Activated naive CD8-positive, alpha-beta T cell treated with anti-CD3 and anti-CD28 coated beads, Interleukin-2, amount 10 ng/mL, durations not matched to agents 7 days and 5 days (primary cell): ENCODE data around the gene TDRD12. TPM values are rescaled to one million over a fixed set of nuclear protein-coding genes. Genes with fewer than 3 reads are reported as not detected.
"Not testable (repeated sequence)": the region's sequence is repeated elsewhere in the genome, so short reads cannot be mapped to it uniquely, and the experiment has no call there.

ENCODE experiments used
- ATAC-seq: fragments of 150-1000 bp; cut with Tn5 transposase; one replicate; pipeline ENCODE4 v1.10.0; 2021; ENCODE audit warnings: low read depth, moderate library complexity
- POLR2A ChIA-PET: fragments of 350-600 bp; sonication (Branson Sonifier 250); formaldehyde crosslinking; loops from one replicate; lab custom pipeline; 2021; ENCODE audit warnings: antibody characterized with exemption; lab: Charles Lee
- DNase-seq: peaks from one replicate; pipeline ENCODE4 v3.0.0; 2021
- H3K27ac Mint-ChIP-seq: one replicate; pipeline ENCODE4 v1.8.0; 2022; ENCODE audit warnings: mild to moderate bottlenecking, mixed read lengths
- H3K27me3 Mint-ChIP-seq: one replicate; pipeline ENCODE4 v1.8.0; 2022; ENCODE audit warnings: mild to moderate bottlenecking, moderate library complexity, mixed read lengths
- H3K36me3 Mint-ChIP-seq: one replicate; pipeline ENCODE4 v1.8.0; 2021; ENCODE audit warnings: mild to moderate bottlenecking, mixed read lengths
- H3K4me1 Mint-ChIP-seq: one replicate; pipeline ENCODE4 v1.8.0; 2021; ENCODE audit warnings: mixed read lengths
- H3K4me3 Mint-ChIP-seq: one replicate; pipeline ENCODE4 v1.8.0; 2022; ENCODE audit warnings: mild to moderate bottlenecking, moderate library complexity, mixed read lengths
- H3K9me3 Mint-ChIP-seq: one replicate; pipeline ENCODE4 v1.8.0; 2021; ENCODE audit warnings: mixed read lengths
- total RNA-seq, 2 experiments: library from RNA; stranded (reverse); gene quantifications; one replicate each; pipeline ENCODE4 v1.2.3, GENCODE V29; 2021

TDRD12 gene
- total RNA-seq, 2 experiments from 2014 or later = 0.26 to 0.42 TPM

GRCh38 chr19:32700129-32700528 lies 19.4 kb upstream of the TDRD12 start:
- DNase-seq, H3K27me3 Mint-ChIP-seq, ATAC-seq, H3K4me3 Mint-ChIP-seq, H3K27ac Mint-ChIP-seq: not testable (repeated sequence)
- Mint-ChIP-seq H3K9me3 (peaks cover 14% of the 10 kb centered on the region), H3K36me3 (peaks cover 90% of the 10 kb centered on the region), H3K4me1 (peaks cover 23% of the 10 kb centered on the region)
- POLR2A ChIA-PET = interaction anchor here (0.8 to 2.0 kb wide), 2 partner anchors 9 to 50 kb away, joined by 5 read pairs; partner anchors contain the start of gene NUDT19

GRCh38 chr19:32702010-32702409 lies 17.6 kb upstream of the TDRD12 start:
- peaks cover 15% of the 10 kb centered on the region for H3K4me1 Mint-ChIP-seq
- H3K4me3 Mint-ChIP-seq = no peak overlapping the region
- DNase-seq (no peak), ATAC-seq (no peak)
- H3K9me3 Mint-ChIP-seq = peaks cover 14% of the 10 kb centered on the region
- POLR2A ChIA-PET = interaction anchor here (2.0 kb wide), 1 partner anchor 11 kb away, joined by 5 read pairs; the partner anchor contains the start of gene NUDT19
- no peak overlapping the region for H3K27ac Mint-ChIP-seq
- peaks cover 87% of the 10 kb centered on the region for H3K36me3 Mint-ChIP-seq
- H3K27me3 Mint-ChIP-seq = no peaks in the 10 kb centered on the region

- H3K27me3 Mint-ChIP-seq, POLR2A ChIA-PET, H3K4me3 Mint-ChIP-seq, H3K27ac Mint-ChIP-seq, DNase-seq, ATAC-seq: not testable (repeated sequence)
- Mint-ChIP-seq H3K36me3 (peaks cover 77% of the 10 kb centered on the region), H3K4me1 (peaks cover 13% of the 10 kb centered on the region), H3K9me3 (peaks cover 14% of the 10 kb centered on the region)
Measured at GRCh38 chr19:32704006-32704405, 15.6 kb upstream of the TDRD12 start.

GRCh38 chr19:32708457-32708856 lies 11.1 kb upstream of the TDRD12 start:
- Mint-ChIP-seq H3K4me3 (no peak overlapping the region), H3K9me3 (peaks cover 5% of the 10 kb centered on the region), H3K36me3 (peaks cover 53% of the 10 kb centered on the region), H3K4me1 (peaks cover 8% of the 10 kb centered on the region), H3K27ac (peak overlapping the region; percentile 64), H3K27me3 (no peaks in the 10 kb centered on the region)
- POLR2A ChIA-PET = interaction anchor here (0.7 kb wide), 1 partner anchor 34 kb away, joined by 4 read pairs; the partner anchor contains the start of gene ANKRD27
- ATAC-seq (peak; percentile 85), DNase-seq (no peak)

GRCh38 chr19:32709032-32709431 lies 10.5 kb upstream of the TDRD12 start:
- H3K36me3 Mint-ChIP-seq = peaks cover 49% of the 10 kb centered on the region
- ATAC-seq = no peak
- no peak for DNase-seq
- POLR2A ChIA-PET = no interaction called here
- H3K4me1 Mint-ChIP-seq = peaks cover 8% of the 10 kb centered on the region
- peaks cover 3% of the 10 kb centered on the region for H3K9me3 Mint-ChIP-seq
- peak overlapping the region; percentile 64 for H3K27ac Mint-ChIP-seq
- no peak overlapping the region for H3K4me3 Mint-ChIP-seq
- no peaks in the 10 kb centered on the region for H3K27me3 Mint-ChIP-seq

- ATAC-seq (no peak), DNase-seq (no peak)
- H3K27me3 Mint-ChIP-seq = no peaks in the 10 kb centered on the region
- peaks cover 8% of the 10 kb centered on the region for H3K4me1 Mint-ChIP-seq
- POLR2A ChIA-PET = interaction anchor here (0.6 kb wide), 1 partner anchor 60 kb away, joined by 3 read pairs; no protein-coding TSS in a partner anchor
- no peak overlapping the region for H3K4me3 Mint-ChIP-seq
- peaks cover 37% of the 10 kb centered on the region for H3K36me3 Mint-ChIP-seq
- H3K9me3 Mint-ChIP-seq = no peaks in the 10 kb centered on the region
- H3K27ac Mint-ChIP-seq = no peak overlapping the region
Measured at GRCh38 chr19:32711747-32712146, 7.8 kb upstream of the TDRD12 start.

GRCh38 chr19:32716203-32716602 lies 3.4 kb upstream of the TDRD12 start:
- H3K4me3 Mint-ChIP-seq, H3K4me1 Mint-ChIP-seq, ATAC-seq, H3K27ac Mint-ChIP-seq, H3K9me3 Mint-ChIP-seq, POLR2A ChIA-PET, H3K27me3 Mint-ChIP-seq, DNase-seq: not testable (repeated sequence)
- peaks cover 17% of the 10 kb centered on the region for H3K36me3 Mint-ChIP-seq

- POLR2A ChIA-PET = no interaction called here
- Mint-ChIP-seq H3K4me1 (no peaks in the 10 kb centered on the region), H3K27ac (no peak overlapping the region), H3K36me3 (peaks cover 16% of the 10 kb centered on the region), H3K4me3 (no peak overlapping the region), H3K27me3 (no peaks in the 10 kb centered on the region), H3K9me3 (no peaks in the 10 kb centered on the region)
- DNase-seq = no peak
- ATAC-seq = no peak
Measured at GRCh38 chr19:32717496-32717895, 2.1 kb upstream of the TDRD12 start.

GRCh38 chr19:32718286-32718685 lies 1.3 kb upstream of the TDRD12 start:
- no peak overlapping the region for H3K27ac Mint-ChIP-seq
- H3K27me3 Mint-ChIP-seq = no peaks in the 10 kb centered on the region
- H3K4me1 Mint-ChIP-seq = no peaks in the 10 kb centered on the region
- H3K9me3 Mint-ChIP-seq = no peaks in the 10 kb centered on the region
- ATAC-seq (no peak), DNase-seq (no peak)
- no peak overlapping the region for H3K4me3 Mint-ChIP-seq
- POLR2A ChIA-PET = no interaction called here
- H3K36me3 Mint-ChIP-seq = peaks cover 11% of the 10 kb centered on the region

- peaks cover 2% of the 10 kb centered on the region for H3K27me3 Mint-ChIP-seq
- no peak for ATAC-seq
Measured at GRCh38 chr19:32720216-32720935, 809 bp downstream of the TDRD12 start.

GRCh38 chr19:32720936-32721250 lies 1.3 kb downstream of the TDRD12 start:
- Mint-ChIP-seq H3K27me3 (peaks cover 2% of the 10 kb centered on the region), H3K9me3 (no peaks in the 10 kb centered on the region), H3K27ac (no peak overlapping the region), H3K4me3 (no peak overlapping the region), H3K4me1 (no peaks in the 10 kb centered on the region), H3K36me3 (no peaks in the 10 kb centered on the region)
- ATAC-seq (no peak), DNase-seq (no peak)
- POLR2A ChIA-PET = no interaction called here

More at GRCh38 chr19:32720216-32720935, 809 bp downstream of the TDRD12 start:
- no peaks in the 10 kb centered on the region for H3K4me1 Mint-ChIP-seq
- no peak for DNase-seq
- POLR2A ChIA-PET = no interaction called here
- H3K27ac Mint-ChIP-seq = no peak overlapping the region
- H3K36me3 Mint-ChIP-seq = peaks cover 1% of the 10 kb centered on the region
- no peak overlapping the region for H3K4me3 Mint-ChIP-seq
- no peaks in the 10 kb centered on the region for H3K9me3 Mint-ChIP-seq

- H3K36me3 Mint-ChIP-seq = no peaks in the 10 kb centered on the region
- no peaks in the 10 kb centered on the region for H3K9me3 Mint-ChIP-seq
- H3K4me1 Mint-ChIP-seq = no peaks in the 10 kb centered on the region
- no peak overlapping the region for H3K27ac Mint-ChIP-seq
- no peak for DNase-seq
- H3K27me3 Mint-ChIP-seq = peaks cover 17% of the 10 kb centered on the region
- POLR2A ChIA-PET = no interaction called here
- ATAC-seq = no peak
- no peak overlapping the region for H3K4me3 Mint-ChIP-seq
Measured at GRCh38 chr19:32735936-32736335, 16.4 kb downstream of the TDRD12 start.

GRCh38 chr19:32743021-32743420 lies 23.5 kb downstream of the TDRD12 start:
- Mint-ChIP-seq H3K9me3 (peaks cover 1% of the 10 kb centered on the region), H3K36me3 (no peaks in the 10 kb centered on the region), H3K27me3 (peaks cover 26% of the 10 kb centered on the region), H3K27ac (no peak overlapping the region), H3K4me3 (no peak overlapping the region), H3K4me1 (no peaks in the 10 kb centered on the region)
- POLR2A ChIA-PET = no interaction called here
- DNase-seq = no peak
- no peak for ATAC-seq

GRCh38 chr19:32743447-32743846 lies 23.9 kb downstream of the TDRD12 start:
- POLR2A ChIA-PET = no interaction called here

More at GRCh38 chr19:32743447-32743846, 23.9 kb downstream of the TDRD12 start:
- H3K4me3 Mint-ChIP-seq = no peak overlapping the region
- peaks cover 26% of the 10 kb centered on the region for H3K27me3 Mint-ChIP-seq
- ATAC-seq (no peak), DNase-seq (no peak)
- no peaks in the 10 kb centered on the region for H3K36me3 Mint-ChIP-seq
- no peaks in the 10 kb centered on the region for H3K4me1 Mint-ChIP-seq
- H3K27ac Mint-ChIP-seq = no peak overlapping the region
- peaks cover 3% of the 10 kb centered on the region for H3K9me3 Mint-ChIP-seq
